HG02943 (cell line): ENCODE measurements around the gene KASH5.
"Not testable (repeated sequence)": the region's sequence is repeated elsewhere in the genome, so short reads cannot be mapped to it uniquely, and the experiment has no call there.

Experiments
- ATAC-seq: cut with Tn5 transposase; IDR thresholded peaks from one replicate; pipeline ENCODE4 v1.9.1; 2021; ENCODE audit warnings: mild to moderate bottlenecking, low read depth, moderate library complexity; ENCODE audit not compliant: unreplicated experiment

KASH5 gene

GRCh38 chr19:49362048-49362928 is 25.8 kb upstream of the KASH5 start, which contains the start of gene TEAD2:
TSS of gene TEAD2 (minus strand) at chr19:49362416. CDS start at chr19:49360075, 2,341 bp downstream.
- no peak for ATAC-seq

- ATAC-seq = no peak
These were observed 25.2 kb upstream of the KASH5 start for GRCh38 chr19:49362929-49363267.

GRCh38 chr19:49363268-49364082 is 24.6 kb upstream of the KASH5 start, which contains the start of gene DKKL1:
TSS of gene DKKL1 (plus strand) at chr19:49363877. CDS start at chr19:49363999, 122 bp downstream.
- no peak for ATAC-seq

GRCh38 chr19:49364083-49364737 is 23.8 kb upstream of the KASH5 start:
- ATAC-seq = no peak

- ATAC-seq = no peak
These were observed 21.9 kb upstream of the KASH5 start for GRCh38 chr19:49366110-49366509.

- ATAC-seq = no peak
These were observed 19.2 kb upstream of the KASH5 start for GRCh38 chr19:49368711-49369358.

GRCh38 chr19:49371184-49371583 is 16.9 kb upstream of the KASH5 start:
- no peak for ATAC-seq

GRCh38 chr19:49373174-49373573 is 14.9 kb upstream of the KASH5 start:
- not testable (repeated sequence) for ATAC-seq

- no peak for ATAC-seq
These were observed 13.2 kb upstream of the KASH5 start for GRCh38 chr19:49374665-49375434.

- no peak for ATAC-seq
These were observed 9.5 kb upstream of the KASH5 start for GRCh38 chr19:49378512-49378911.

- ATAC-seq = no peak
These were observed 7.7 kb upstream of the KASH5 start for GRCh38 chr19:49380391-49380790.

- no peak for ATAC-seq
These were observed 5.4 kb upstream of the KASH5 start for GRCh38 chr19:49382639-49383038.

- ATAC-seq = no peak
These were observed 4.5 kb upstream of the KASH5 start for GRCh38 chr19:49383599-49383998.

GRCh38 chr19:49389406-49389805 is 1.4 kb downstream of the KASH5 start:
- ATAC-seq = no peak

- ATAC-seq = no peak
These were observed 2.3 kb downstream of the KASH5 start for GRCh38 chr19:49390131-49390928.

- ATAC-seq = no peak
These were observed 2.9 kb downstream of the KASH5 start for GRCh38 chr19:49390929-49391359.

GRCh38 chr19:49391581-49392399 is 3.7 kb downstream of the KASH5 start:
- ATAC-seq = no peak

- no peak for ATAC-seq
These were observed 5.8 kb downstream of the KASH5 start for GRCh38 chr19:49393881-49394280.
